ENCODE measurements around the gene PTCD3. TPM values are rescaled to one million over a fixed set of nuclear protein-coding genes. Genes with fewer than 3 reads are reported as not detected.
A peak's percentile ranks its signal among the peaks of the same experiment; 100 is the strongest.

PTCD3 gene
- total RNA-seq, 2 donors from 2014 or later = 70.7 to 129 TPM

DNA sequence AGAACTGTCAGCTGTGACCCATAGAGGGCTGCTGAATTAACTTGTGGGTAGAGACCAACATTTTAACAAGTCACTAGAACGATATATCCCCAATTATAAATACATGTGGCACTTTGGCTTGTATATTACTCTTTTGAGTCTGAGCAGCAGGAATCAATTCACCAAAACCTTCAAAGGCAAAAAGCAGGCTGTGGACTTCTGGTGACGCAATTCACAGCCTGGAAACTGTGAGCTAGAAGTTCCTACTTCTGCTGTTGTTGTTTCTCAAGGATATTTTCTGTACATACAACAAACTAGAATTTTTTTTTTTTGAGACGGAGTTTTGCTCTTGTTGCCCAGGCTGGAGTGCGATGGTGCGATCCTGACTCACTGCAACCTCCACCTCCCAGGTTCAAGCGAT is 37.3 kb downstream of the PTCD3 start:
- TF ChIP-seq, protein P1, sequence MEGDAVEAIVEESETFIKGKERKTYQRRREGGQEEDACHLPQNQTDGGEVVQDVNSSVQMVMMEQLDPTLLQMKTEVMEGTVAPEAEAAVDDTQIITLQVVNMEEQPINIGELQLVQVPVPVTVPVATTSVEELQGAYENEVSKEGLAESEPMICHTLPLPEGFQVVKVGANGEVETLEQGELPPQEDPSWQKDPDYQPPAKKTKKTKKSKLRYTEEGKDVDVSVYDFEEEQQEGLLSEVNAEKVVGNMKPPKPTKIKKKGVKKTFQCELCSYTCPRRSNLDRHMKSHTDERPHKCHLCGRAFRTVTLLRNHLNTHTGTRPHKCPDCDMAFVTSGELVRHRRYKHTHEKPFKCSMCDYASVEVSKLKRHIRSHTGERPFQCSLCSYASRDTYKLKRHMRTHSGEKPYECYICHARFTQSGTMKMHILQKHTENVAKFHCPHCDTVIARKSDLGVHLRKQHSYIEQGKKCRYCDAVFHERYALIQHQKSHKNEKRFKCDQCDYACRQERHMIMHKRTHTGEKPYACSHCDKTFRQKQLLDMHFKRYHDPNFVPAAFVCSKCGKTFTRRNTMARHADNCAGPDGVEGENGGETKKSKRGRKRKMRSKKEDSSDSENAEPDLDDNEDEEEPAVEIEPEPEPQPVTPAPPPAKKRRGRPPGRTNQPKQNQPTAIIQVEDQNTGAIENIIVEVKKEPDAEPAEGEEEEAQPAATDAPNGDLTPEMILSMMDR (IDR thresholded peaks at IDR 0.05) = no peak
- DNase-seq (ENCODE audit: low spot score) = no peak
- Histone ChIP-seq H3K9me3 (no peaks in the 10 kb centered on the region), H3K27me3 (replicated peaks; ENCODE audit: insufficient read depth) (no peaks in the 10 kb centered on the region), H3K27ac (no peak overlapping the region), H3K4me3 (no peak overlapping the region), H3K4me1 (ENCODE audit: control insufficient read depth in 1 of 2, low read depth in 2 of 2) (no peaks in the 10 kb centered on the region), H3K36me3 (peaks cover 58% of the 10 kb centered on the region)
- no peak for ATAC-seq (ENCODE audit: insufficient number of reproducible peaks, low FRiP score, low read depth)

DNA sequence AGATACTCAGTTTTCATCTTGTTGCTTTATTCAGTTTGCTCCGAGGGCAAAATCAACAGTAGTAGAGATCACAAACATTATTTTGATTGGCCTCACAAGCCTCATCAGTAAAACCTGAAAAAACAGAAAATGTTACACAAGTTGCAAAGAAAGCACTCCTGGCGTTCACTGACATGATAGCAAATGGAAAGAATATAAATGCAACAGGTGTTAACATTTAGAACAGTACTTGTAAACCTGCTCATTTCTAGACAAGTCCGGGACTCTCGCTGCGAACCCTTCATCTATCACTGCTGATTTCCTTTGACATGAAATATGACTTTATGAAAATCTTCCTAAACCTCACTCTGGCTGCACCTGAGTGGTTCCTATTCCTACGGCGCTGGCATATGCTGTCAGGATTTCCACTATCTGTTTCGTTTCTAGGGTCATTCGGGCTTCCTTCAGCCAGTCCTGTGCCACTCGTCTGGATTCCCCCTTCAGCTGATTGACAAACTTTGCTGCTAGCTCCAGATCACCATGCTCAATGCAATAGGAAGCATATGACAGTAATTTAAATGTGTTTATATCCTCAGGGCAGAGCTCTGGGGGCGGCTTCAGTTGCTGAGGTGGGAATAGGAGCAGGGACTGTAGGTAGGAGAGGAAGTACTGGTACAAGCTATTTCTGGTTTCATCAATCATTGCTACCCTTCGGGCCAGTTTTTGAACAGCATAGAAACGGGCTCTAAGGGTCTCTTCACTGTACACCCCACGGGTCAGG is 38.1 kb downstream of the PTCD3 start:
- H3K4me1 ChIP-seq (ENCODE audit: control insufficient read depth in 1 of 2, low read depth in 2 of 2) = no peaks in the 10 kb centered on the region
- no peaks in the 10 kb centered on the region for H3K9me3 ChIP-seq
- H3K36me3 ChIP-seq = peaks cover 58% of the 10 kb centered on the region
- H3K27ac ChIP-seq = no peak overlapping the region
- no peaks in the 10 kb centered on the region for H3K27me3 ChIP-seq (replicated peaks; ENCODE audit: insufficient read depth)
- ATAC-seq (ENCODE audit: insufficient number of reproducible peaks, low FRiP score, low read depth) (no peak), DNase-seq (ENCODE audit: low spot score) (no peak)
- TF ChIP-seq, protein P1 (IDR thresholded peaks at IDR 0.05) = no peak
- no peak overlapping the region for H3K4me3 ChIP-seq

DNA sequence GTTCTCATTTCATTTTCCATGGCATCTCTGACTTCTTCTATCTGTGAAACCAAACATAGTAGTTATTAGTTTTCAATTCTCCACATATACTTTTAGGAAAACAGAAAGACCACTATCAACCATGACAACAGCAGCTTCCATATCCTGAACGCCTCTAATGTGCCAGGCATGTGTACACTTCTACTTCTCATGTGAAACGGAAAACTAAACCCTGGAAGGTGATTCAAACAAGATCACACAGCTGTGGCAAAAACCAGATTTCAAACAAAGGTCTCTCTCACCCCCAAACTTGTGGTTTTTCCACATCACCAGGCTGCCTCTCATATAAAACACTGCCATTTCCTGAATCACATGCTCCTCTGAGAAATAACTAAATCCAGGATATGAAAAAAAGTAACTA is 41.8 kb downstream of the PTCD3 start:
- DNase-seq (ENCODE audit: low spot score) (no peak), ATAC-seq (ENCODE audit: insufficient number of reproducible peaks, low FRiP score, low read depth) (no peak)
- peaks cover 65% of the 10 kb centered on the region for H3K36me3 ChIP-seq
- TF ChIP-seq, protein P1 (IDR thresholded peaks at IDR 0.05) = no peak
- no peak overlapping the region for H3K4me3 ChIP-seq
- no peaks in the 10 kb centered on the region for H3K27me3 ChIP-seq (replicated peaks; ENCODE audit: insufficient read depth)
- no peak overlapping the region for H3K27ac ChIP-seq
- H3K4me1 ChIP-seq (ENCODE audit: control insufficient read depth in 1 of 2, low read depth in 2 of 2) = no peaks in the 10 kb centered on the region
- H3K9me3 ChIP-seq = no peaks in the 10 kb centered on the region

DNA sequence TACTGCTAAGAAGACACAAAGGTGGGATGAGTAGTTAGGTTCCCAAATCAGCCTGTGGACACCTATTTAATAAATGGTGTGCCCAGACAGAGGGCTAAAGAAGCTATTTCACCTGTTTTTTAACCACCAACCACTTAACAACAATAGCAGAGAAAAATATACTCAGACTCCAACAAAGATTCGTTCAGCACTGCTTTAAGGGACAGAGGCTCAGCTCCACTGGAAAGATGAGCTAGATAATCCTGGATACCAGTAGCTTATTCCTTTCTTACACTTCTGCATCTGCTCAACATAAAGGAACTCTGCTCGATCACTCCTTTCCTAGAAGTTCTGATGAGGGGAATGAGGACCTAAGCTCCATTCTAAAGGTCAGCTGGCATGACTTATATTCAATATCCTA is 44.5 kb downstream of the PTCD3 start:
- H3K36me3 ChIP-seq = peaks cover 42% of the 10 kb centered on the region
- TF ChIP-seq, protein P1 (IDR thresholded peaks at IDR 0.05) = no peak
- no peaks in the 10 kb centered on the region for H3K4me1 ChIP-seq (ENCODE audit: control insufficient read depth in 1 of 2, low read depth in 2 of 2)
- H3K27me3 ChIP-seq (replicated peaks; ENCODE audit: insufficient read depth) = no peaks in the 10 kb centered on the region
- H3K9me3 ChIP-seq = no peaks in the 10 kb centered on the region
- H3K27ac ChIP-seq = peak overlapping the region in 1 of 2 donors; percentile 3
- no peak for DNase-seq (ENCODE audit: low spot score)
- no peak overlapping the region for H3K4me3 ChIP-seq
- ATAC-seq (ENCODE audit: insufficient number of reproducible peaks, low FRiP score, low read depth) = no peak

DNA sequence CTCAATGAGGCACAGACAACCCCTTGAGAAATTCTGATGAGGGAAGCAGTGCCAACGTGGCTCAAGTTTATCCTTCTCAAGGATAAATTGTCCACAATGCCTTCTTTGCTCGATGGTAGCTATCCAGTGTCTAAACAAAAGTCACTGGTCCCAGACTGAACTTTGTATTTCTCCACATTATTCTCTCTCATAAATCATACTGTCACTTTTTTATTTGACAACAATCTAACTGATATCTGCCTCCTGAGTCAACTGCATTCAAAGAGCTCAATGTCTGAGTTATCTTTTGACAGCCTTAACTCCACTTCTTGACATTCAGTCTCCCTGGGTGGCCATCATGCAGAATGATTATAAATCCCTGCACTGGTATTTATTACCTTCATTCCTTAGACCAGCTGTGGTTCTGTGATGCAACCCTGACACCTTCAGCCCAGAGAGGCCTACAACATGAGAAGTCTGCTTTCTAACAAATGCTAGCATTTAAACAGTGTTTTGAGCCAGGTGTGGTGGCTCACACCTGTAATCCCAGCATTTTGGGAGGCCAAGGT is 51.0 kb downstream of the PTCD3 start:
- Histone ChIP-seq H3K27ac (no peak overlapping the region), H3K36me3 (peaks cover 38% of the 10 kb centered on the region), H3K27me3 (replicated peaks; ENCODE audit: insufficient read depth) (no peaks in the 10 kb centered on the region), H3K9me3 (no peaks in the 10 kb centered on the region), H3K4me1 (ENCODE audit: control insufficient read depth in 1 of 2, low read depth in 2 of 2) (no peaks in the 10 kb centered on the region), H3K4me3 (no peak overlapping the region)
- DNase-seq (ENCODE audit: low spot score) (no peak), ATAC-seq (ENCODE audit: insufficient number of reproducible peaks, low FRiP score, low read depth) (no peak)
- TF ChIP-seq, protein P1 (IDR thresholded peaks at IDR 0.05) = no peak

Measured in thoracic aorta (tissue), 2 donors.